ENCODE results near the gene GALNT15.

The GALNT15 gene

GRCh38 chr3:16186086-16186485 lies 11.6 kb downstream of the GALNT15 start:
- DNase-seq: no peak

DNA sequence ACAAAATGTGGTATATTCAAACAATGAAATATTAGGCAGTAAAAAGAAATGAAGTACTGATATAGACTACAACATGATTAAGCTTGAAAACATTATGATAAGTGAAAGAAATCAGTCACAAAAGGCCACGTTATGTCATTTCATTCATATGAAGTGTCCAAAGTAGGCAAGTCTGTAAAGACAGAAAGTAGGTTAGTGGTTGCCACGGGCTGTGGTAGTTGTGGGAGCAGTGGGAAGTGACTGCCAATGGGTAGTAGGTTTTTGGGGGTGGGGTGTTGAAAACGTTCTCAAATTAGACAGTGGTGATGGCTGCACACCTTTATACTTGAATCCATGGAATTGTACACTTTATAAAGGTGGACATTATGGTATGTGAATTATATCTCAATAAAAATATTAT lies 12.1 kb downstream of the GALNT15 start:
- no peak for DNase-seq

DNA sequence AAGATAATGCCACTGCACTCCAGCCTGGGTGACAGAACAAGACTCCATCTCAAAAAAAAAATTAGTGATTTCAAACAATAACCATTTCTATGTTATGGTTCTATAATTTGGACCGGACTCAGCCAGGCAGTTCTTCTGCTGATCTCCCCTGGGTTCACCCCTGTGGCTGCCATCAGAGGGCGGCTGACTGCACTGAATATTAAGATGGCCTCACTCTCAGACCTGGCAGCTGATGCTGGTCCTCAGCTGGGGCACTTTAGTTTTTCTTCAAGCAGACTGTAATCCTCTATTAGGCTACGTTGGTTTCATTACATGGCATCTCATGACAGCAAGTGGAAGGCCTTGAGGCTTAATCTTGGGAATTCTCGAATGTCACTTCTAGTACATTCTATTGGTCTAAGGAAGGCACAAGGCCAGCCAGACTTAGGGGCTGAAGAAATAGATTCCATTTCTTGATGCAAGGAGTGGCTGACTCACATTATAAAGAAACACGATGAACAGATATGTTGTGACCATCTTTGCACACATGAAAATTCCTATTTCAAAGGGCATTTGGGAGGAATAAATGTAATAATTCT lies 12.8 kb downstream of the GALNT15 start:
- no peak for DNase-seq

DNA sequence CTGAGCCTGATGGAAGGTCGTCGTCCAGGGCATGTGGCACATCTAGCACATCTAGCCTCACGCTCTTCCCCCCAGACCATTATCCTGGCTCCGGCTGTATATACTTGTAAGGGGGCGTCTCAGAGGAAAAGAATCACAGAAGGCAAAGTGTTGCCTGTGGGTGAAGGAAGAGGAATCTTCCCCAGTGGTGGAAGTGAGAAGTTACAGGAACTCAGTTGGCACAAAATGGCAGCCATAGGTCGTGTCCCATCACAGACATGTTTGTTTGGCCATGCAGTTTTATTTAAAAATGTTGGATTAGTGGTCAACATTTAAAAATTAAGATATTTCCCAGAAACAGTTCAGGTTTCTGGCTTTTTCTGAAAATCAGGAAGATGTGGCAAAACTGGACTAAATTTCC lies 13.6 kb downstream of the GALNT15 start:
- no peak for DNase-seq

GRCh38 chr3:16189201-16189600 lies 14.7 kb downstream of the GALNT15 start:
- no peak for DNase-seq

DNA sequence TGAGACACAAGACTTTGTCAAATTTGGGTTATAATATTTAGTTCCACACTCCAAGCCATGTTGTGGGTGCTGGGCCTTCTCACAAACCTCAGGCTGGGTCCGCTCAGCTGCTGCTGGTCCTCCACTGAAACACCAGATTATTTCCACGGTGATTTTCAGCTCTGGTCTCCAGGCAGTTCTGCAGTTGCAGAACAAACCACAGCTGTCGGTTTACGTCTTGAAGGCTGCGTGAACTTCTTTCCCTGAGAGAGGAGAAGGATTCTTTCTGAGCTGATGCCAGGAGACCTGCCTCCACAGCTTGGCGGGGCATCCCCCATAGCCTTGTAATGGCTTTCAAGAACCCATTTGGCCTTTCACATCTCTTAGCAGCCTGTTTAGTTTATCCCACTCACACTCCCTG lies 16.2 kb downstream of the GALNT15 start:
- DNase-seq: no peak

DNA sequence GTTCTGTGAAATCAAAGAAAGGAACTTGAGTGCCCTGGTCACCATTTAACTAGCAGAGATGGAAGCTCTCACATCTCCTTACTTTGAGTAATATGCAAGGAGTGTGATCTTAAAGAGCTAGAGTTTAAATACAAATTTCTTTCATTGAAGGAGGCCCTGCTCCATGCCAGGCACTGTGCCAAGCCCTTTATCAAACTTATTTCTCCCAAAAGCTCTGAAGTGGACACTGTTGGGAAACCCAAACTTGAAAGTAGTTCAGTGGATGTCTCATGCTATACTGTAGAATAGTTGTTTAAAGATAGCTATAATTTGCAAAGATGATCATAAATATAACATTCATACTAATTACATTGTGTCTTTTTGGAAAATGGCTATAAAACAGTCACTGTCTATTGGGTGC lies 17.1 kb downstream of the GALNT15 start:
- no peak for DNase-seq

- DNase-seq: no peak
Measured at GRCh38 chr3:16192176-16192811, 17.8 kb downstream of the GALNT15 start.

DNA sequence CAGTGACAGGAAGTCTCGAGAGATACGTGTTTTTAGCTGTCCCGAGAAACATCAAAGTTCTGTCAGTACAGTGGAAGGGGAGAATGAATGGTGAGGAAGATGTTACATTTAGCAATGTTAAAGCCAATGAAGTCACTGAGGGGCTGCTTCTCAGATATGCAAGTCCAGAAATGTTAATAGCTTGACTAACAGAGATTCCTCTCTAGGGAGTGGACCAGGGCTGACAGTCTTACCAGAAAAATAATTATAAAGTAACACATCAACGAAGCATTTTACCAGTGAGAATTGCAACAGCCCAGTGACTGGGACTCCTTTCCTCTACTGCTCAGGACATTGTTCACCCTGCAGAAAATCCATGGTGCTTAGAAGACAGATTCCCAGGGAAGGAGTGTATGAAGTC lies 23.9 kb downstream of the GALNT15 start:
- DNase-seq: no peak

- no peak for DNase-seq
Measured at GRCh38 chr3:16199769-16200168, 25.3 kb downstream of the GALNT15 start.

- DNase-seq: no peak
Measured at GRCh38 chr3:16200411-16200810, 25.9 kb downstream of the GALNT15 start.

DNA sequence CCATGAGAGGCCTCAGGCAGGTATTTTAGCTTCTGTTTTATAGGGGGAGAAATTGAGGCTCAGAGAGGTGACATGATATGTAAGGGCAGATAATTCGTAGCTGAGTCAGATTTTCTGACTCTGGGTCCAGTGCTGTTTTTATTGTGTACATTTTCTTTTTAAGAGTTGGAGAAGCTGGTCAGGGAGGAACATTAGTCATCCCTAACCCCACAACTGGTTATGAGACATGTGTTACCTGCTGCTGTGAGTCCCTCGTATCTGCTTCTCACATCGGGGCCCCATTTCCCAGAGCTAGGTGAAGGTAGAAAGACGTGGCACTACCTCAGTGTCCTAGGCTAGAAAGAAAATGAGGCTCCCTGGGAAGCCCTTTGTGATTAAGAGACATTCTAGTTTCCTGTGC lies 28.6 kb downstream of the GALNT15 start:
- no peak for DNase-seq

DNA sequence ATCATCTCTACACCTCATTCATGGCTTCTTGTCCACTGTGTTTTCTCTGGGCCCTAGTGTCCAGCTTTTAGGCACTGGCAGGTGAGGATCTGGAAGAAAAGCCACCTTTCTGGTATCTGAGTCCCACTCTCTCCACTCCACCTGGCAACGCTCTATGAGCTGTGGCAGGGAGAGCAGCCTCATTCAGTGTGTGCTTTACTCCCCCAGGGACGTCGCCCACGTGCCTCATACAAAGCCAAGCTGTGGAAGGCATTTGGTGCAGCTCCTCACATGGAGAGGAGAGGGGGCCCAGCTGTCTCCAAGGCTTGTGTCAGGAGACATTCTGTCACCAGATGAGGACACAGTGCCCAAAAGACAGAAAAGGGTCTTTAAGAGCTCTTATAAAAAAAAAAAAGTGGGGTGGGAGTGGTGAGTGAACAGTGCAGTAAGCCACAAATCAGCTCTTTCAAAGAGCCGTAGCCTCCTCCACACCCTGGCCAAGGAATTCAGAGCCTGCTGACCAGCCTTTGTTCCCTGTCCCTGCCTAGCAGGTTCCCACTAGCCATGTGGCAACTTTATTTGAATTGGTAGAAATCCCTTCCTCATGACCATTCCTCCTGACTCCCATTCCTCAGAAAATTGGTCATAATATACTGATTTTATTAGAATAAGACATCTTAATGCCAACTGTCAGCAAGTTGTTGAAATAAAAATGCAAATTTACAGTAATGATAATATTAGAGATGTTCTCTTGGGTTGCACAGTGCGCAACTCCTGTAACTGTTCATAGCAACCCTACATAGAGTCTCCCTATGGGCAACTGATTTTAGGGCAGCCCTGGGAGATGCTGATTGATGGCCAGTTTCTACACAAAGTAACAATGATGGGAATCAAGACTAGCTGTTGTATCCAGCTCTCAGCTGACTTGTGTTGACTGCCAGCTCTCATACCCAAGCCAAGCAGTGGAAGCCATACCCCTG lies 29.5 kb downstream of the GALNT15 start:
- DNase-seq: peak in 19 of 56 donors; percentile 3 to 75 (median 22)

- no peak for DNase-seq
Measured at GRCh38 chr3:16204751-16205150, 30.3 kb downstream of the GALNT15 start.

DNA sequence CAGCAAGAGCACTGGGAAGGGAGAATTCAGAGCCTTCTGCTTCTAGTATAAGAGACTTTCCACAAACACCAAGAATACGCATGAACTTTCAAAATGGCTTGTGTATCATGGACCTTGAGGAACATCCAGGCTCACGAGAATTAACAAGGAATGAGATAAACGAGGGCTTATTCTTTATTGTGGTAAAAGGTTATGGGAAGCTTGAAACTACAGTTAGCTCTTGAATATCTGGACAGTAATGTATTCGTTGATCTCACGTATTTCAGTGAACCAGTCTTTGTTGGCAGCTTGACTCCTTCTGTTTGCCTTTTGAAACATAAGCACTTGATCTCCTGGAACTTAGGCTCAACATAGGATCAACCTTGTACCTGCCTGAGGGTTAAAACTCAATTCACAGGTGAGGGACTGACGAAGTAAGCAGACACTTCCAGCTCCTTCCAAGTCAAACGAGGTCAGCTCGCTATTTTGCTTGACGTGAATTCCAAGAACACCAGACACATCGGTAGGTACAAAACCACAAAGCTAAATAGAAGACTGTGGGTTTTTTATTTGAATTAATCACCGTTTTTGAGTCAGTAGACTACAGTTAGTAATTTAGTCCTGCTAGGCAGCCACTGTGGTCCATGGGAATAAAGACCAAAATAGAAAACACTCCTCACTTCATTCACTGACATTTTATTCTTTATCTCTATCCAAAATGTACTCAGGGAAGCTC lies 30.8 kb downstream of the GALNT15 start:
- DNase-seq: no peak

DNA sequence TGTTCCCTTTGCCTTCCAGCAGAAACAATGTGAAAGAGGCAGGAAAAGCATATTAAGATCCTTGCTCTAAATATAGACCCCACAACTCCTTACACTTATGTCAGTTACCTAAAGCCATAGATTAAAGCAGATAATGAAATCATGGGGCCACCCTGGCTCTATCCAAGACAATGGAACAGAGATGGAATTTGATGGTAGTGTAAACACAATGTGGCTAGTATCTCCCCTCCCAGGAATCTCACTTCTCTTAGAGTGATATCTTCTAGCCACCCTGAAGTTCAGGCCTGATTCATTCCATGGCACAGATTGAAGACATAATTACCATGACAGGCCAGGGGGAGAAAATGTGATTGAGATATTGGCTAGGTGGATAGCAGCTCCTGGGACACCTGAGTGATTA lies 32.6 kb downstream of the GALNT15 start:
- DNase-seq: no peak

DNA sequence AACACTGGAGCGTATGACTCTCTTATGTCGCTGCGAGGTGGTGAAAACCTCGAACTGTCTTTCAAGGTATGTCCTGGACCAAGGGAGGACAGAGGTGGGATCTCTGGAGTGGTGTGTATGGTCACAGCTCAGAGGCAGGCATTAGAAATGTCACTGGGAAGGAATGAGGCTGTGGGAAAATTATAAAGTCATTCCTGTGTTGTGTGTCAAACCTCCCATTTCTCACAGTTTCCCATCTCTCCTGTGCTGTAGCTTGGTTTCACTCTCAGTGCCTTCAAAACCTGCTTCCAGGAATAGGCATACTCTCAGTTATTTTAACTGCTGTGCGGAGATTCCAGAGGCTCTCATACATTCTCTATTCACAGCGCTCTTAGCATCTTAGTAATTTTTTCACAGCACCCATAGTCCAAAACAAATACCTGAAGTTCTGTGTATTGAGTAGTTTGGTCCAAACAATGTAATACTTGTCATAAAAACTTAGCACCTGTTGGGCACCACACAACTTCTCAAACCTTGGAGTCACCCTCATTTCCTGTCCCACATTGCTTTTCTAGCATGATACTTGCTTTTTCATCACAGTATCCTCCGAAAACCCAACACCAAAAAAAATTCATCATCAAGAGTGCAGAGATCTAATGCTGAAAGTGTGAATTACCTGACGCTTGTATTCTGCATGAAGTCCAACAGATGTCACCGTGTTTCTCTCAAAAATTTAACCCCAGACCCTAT lies 36.9 kb downstream of the GALNT15 start:
- DNase-seq: no peak

DNA sequence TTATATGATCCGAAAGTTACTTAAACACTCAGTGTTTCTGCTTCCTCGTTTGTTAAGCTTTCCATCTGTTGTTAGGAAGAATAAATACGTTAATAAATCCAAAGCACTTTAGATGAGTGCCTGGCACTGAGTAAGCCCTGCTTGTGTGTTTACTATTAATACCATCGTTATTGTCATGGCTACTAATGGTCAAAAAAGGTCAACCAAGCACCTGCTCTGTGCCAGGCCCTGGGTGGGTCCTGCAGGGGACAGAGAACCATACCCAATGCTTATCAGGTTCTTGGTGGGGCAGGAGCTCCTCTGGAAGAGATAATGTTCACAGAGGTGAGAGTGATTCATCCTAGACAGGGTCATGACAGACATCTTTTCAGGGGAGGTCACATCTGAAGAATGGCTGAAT lies 39.9 kb downstream of the GALNT15 start:
- no peak for DNase-seq

- DNase-seq: no peak
Measured at GRCh38 chr3:16216373-16216935, 42.0 kb downstream of the GALNT15 start.

DNA sequence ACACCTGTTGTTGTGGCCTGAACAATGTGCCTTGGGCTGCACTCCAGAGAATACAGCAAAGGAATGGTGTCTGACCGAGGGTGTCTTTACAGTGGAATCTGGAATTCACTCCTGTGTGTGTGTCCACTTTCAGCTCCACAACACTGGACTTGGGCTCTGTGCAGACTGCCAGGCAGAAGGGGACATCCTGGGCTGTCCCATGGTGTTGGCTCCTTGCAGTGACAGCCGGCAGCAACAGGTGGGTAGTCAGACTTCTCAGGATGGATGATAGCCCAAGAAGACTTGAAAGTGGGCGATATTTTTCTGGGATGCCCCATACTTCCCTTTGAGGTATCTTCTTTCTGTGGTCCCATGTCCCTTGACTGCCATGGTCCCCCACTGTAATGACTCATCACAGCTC lies 45.3 kb downstream of the GALNT15 start:
- DNase-seq: no peak

- no peak for DNase-seq
Measured at GRCh38 chr3:16221990-16222389, 47.5 kb downstream of the GALNT15 start.

Data from amygdala (tissue), 56 donors.